Neural cell (in vitro differentiated cells): ENCODE measurements around the gene NKD1. TPM values are rescaled to one million over a fixed set of nuclear protein-coding genes. Genes with fewer than 3 reads are reported as not detected.

ENCODE experiments used
- H2AFZ ChIP-seq: fragments of 200-600, 300-800 bp; sonication (generic), shearing (Covaris generic); 2 replicates; pipeline ENCODE4 v1.6.0; 2014; ENCODE audit warnings: low read depth, mild to moderate bottlenecking, antibody characterized with exemption, low read length, moderate library complexity
- H3F3A ChIP-seq: fragments of 200-600 bp; shearing (Covaris generic); 2 replicates; pipeline ENCODE4 v1.6.1; 2016; ENCODE audit warnings: mild to moderate bottlenecking, moderate library complexity, mixed read lengths, antibody characterized with exemption, low read length; ENCODE audit not compliant: insufficient read depth, poor library complexity, severe bottlenecking
- H3K27ac ChIP-seq: fragments of 200-600, 300-800 bp; sonication (generic), shearing (Covaris generic); 2 replicates; pipeline ENCODE4 v1.5.1; 2014; ENCODE audit warnings: mild to moderate bottlenecking, low read length, moderate library complexity
- H3K27me3 ChIP-seq: fragments of 300-800, 200-600 bp; sonication (generic), shearing (Covaris generic); 2 replicates; pipeline ENCODE4 v1.6.0; 2014; ENCODE audit warnings: mild to moderate bottlenecking, low read depth, low read length, moderate library complexity; ENCODE audit not compliant: insufficient read depth
- H3K36me3 ChIP-seq: fragments of 300-800, 200-600 bp; sonication (generic), shearing (Covaris generic); 2 replicates; pipeline ENCODE4 v1.5.1; 2014; ENCODE audit warnings: mild to moderate bottlenecking, antibody characterized with exemption, low read length, moderate library complexity; ENCODE audit not compliant: insufficient read depth
- H3K4me2 ChIP-seq: fragments of 300-800, 200-600 bp; sonication (generic), shearing (Covaris generic); 2 replicates; pipeline ENCODE4 v1.6.0; 2014; ENCODE audit warnings: mild to moderate bottlenecking, low read length
- H3K4me3 ChIP-seq: fragments of 300-800, 200-600 bp; sonication (generic), shearing (Covaris generic); 2 replicates; pipeline ENCODE4 v1.5.1; 2014; ENCODE audit warnings: mild to moderate bottlenecking, low read length, moderate library complexity
- H3K79me2 ChIP-seq: fragments of 200-600 bp; shearing (Covaris generic); replicated peaks from 2 replicates; pipeline ENCODE4 v1.6.0; 2014; ENCODE audit warnings: mild to moderate bottlenecking, low read length, moderate library complexity; ENCODE audit not compliant: insufficient read depth
- H3K9ac ChIP-seq: fragments of 300-800, 200-600 bp; sonication (generic), shearing (Covaris generic); 2 replicates; pipeline ENCODE4 v1.6.1; 2016; ENCODE audit warnings: mild to moderate bottlenecking, low read length, mixed read lengths
- H3K9me2 ChIP-seq: fragments of 200-600 bp; shearing (Covaris generic); 2 replicates; pipeline ENCODE4 v1.6.1; 2016; ENCODE audit warnings: mild to moderate bottlenecking, low read length, mixed read lengths; ENCODE audit not compliant: insufficient read depth
- H3K9me3 ChIP-seq: fragments of 200-600, 300-800 bp; sonication (generic), shearing (Covaris generic); 2 replicates; pipeline ENCODE4 v1.6.1; 2016; ENCODE audit warnings: mild to moderate bottlenecking, mixed run types, low read length, moderate library complexity, mixed read lengths
- H4K20me1 ChIP-seq: fragments of 200-600 bp; shearing (Covaris generic); 2 replicates; pipeline ENCODE4 v1.6.1; 2016; ENCODE audit warnings: mild to moderate bottlenecking, mixed run types; ENCODE audit not compliant: insufficient read depth
- CTCF ChIP-seq: fragments of 450-650 bp; IDR thresholded peaks from 2 replicates; pipeline ENCODE4 v1.5.1; 2014; ENCODE audit warnings: antibody characterized with exemption, mild to moderate bottlenecking, moderate library complexity; ENCODE audit not compliant: poor library complexity, severe bottlenecking
- EP300 ChIP-seq: fragments of 450-650 bp; conservative IDR thresholded peaks from 2 replicates; pipeline ENCODE4 v1.6.1; 2014; ENCODE audit warnings: antibody characterized with exemption, mild to moderate bottlenecking, moderate library complexity; ENCODE audit not compliant: poor library complexity, severe bottlenecking
- EZH2 ChIP-seq: fragments of 200-600, 300-800 bp; shearing (Covaris generic), sonication (generic); IDR thresholded peaks from 2 replicates; pipeline ENCODE4 v1.6.1; 2014; ENCODE audit warnings: antibody characterized with exemption, low read length, borderline replicate concordance, mild to moderate bottlenecking; ENCODE audit not compliant: insufficient read depth, poor library complexity, severe bottlenecking
- MXI1 ChIP-seq: fragments of 450-650 bp; conservative IDR thresholded peaks from 2 replicates; pipeline ENCODE4 v1.6.1; 2014; ENCODE audit warnings: antibody characterized with exemption, mild to moderate bottlenecking; ENCODE audit not compliant: poor library complexity, severe bottlenecking
- POLR2AphosphoS5 ChIP-seq: IDR thresholded peaks from 2 replicates; pipeline ENCODE4 v1.6.1; 2012
- RAD21 ChIP-seq: fragments of 450-650 bp; conservative IDR thresholded peaks from 2 replicates; pipeline ENCODE4 v1.6.1; 2014; ENCODE audit warnings: antibody characterized with exemption, mild to moderate bottlenecking, moderate library complexity
- REST ChIP-seq: IDR thresholded peaks from 2 replicates; pipeline ENCODE4 v1.6.1; 2012; ENCODE audit warnings: borderline replicate concordance
- SMC3 ChIP-seq: fragments of 450-650 bp; conservative IDR thresholded peaks from 2 replicates; pipeline ENCODE4 v1.6.1; 2014; ENCODE audit warnings: antibody characterized with exemption, mild to moderate bottlenecking, moderate library complexity; ENCODE audit not compliant: poor library complexity
- TAF1 ChIP-seq: IDR thresholded peaks from 2 replicates; pipeline ENCODE4 v1.6.1; 2012; ENCODE audit warnings: low read depth
- polyA plus RNA-seq: library from polyadenylated mRNA; depleted of rRNA; stranded (reverse); fragments of >200 nt; gene quantifications from 2 replicates; pipeline ENCODE4 v1.2.3, GENCODE V29; 2014

NKD1 gene
- polyA plus RNA-seq, 1 donor from 2014 or later, result 1.1 TPM

GRCh38 chr16:50529334-50529733, 18.9 kb upstream of the NKD1 start:
- H3K27me3 ChIP-seq, result no peaks in the 10 kb centered on the region
- no peak overlapping the region for H3K9ac ChIP-seq
- no peak overlapping the region for H2AFZ ChIP-seq
- no peaks in the 10 kb centered on the region for H3F3A ChIP-seq
- no peaks in the 10 kb centered on the region for H3K79me2 ChIP-seq
- TF ChIP-seq POLR2AphosphoS5, result no peak
- TF ChIP-seq TAF1, result no peak
- no peak for TF ChIP-seq CTCF
- TF ChIP-seq MXI1, result no peak
- TF ChIP-seq RAD21, result no peak
- TF ChIP-seq SMC3, result no peak
- TF ChIP-seq EP300, result no peak
- TF ChIP-seq EZH2, result no peak
- no peak for TF ChIP-seq REST
- H3K9me2 ChIP-seq, result no peaks in the 10 kb centered on the region
- H3K36me3 ChIP-seq, result no peaks in the 10 kb centered on the region
- H4K20me1 ChIP-seq, result no peaks in the 10 kb centered on the region
- no peak overlapping the region for H3K4me2 ChIP-seq
- no peaks in the 10 kb centered on the region for H3K9me3 ChIP-seq
- H3K27ac ChIP-seq, result no peak overlapping the region
- H3K4me3 ChIP-seq, result no peak overlapping the region

- Histone ChIP-seq H4K20me1 (no peaks in the 10 kb centered on the region), H3K27ac (no peak overlapping the region), H3K4me2 (no peak overlapping the region), H3K9me2 (no peaks in the 10 kb centered on the region), H3K4me3 (no peak overlapping the region), H3K9me3 (no peaks in the 10 kb centered on the region), H3F3A (no peaks in the 10 kb centered on the region), H3K36me3 (no peaks in the 10 kb centered on the region), H3K27me3 (no peaks in the 10 kb centered on the region), H3K9ac (no peak overlapping the region), H2AFZ (no peak overlapping the region), H3K79me2 (no peaks in the 10 kb centered on the region)
- TF ChIP-seq EP300 (no peak), CTCF (no peak), POLR2AphosphoS5 (no peak), MXI1 (no peak), REST (no peak), TAF1 (no peak), EZH2 (no peak), SMC3 (no peak), RAD21 (no peak)
Measured at GRCh38 chr16:50530277-50531236, 17.6 kb upstream of the NKD1 start.
